Activated CD4-positive, alpha-beta T cell treated with anti-CD3 and anti-CD28 coated beads for 48 hours (primary cell): ENCODE data around the gene SLC9A1.

ENCODE experiments used
- DNase-seq: peaks from one replicate; pipeline ENCODE4 v3.0.0-alpha.2; 2020

The SLC9A1 gene

GRCh38 chr1:27101696-27102095, 53.2 kb downstream of the SLC9A1 start:
- no peak for DNase-seq

GRCh38 chr1:27101054-27101491, 53.9 kb downstream of the SLC9A1 start:
- DNase-seq: no peak

- no peak for DNase-seq
Measured at GRCh38 chr1:27100335-27101053, 54.4 kb downstream of the SLC9A1 start.

GRCh38 chr1:27099587-27100334, 55.2 kb downstream of the SLC9A1 start:
- DNase-seq: peak; percentile 68

GRCh38 chr1:27099135-27099586, 55.8 kb downstream of the SLC9A1 start:
- peak; percentile 32 for DNase-seq

- no peak for DNase-seq
Measured at GRCh38 chr1:27098431-27099134, 56.3 kb downstream of the SLC9A1 start.

- peak; percentile 86 for DNase-seq
Measured at GRCh38 chr1:27097484-27097917, 57.4 kb downstream of the SLC9A1 start.

- DNase-seq: no peak
Measured at GRCh38 chr1:27095576-27095975, 59.3 kb downstream of the SLC9A1 start.

- no peak for DNase-seq
Measured at GRCh38 chr1:27092888-27093287, 62.0 kb downstream of the SLC9A1 start.

- no peak for DNase-seq
Measured at GRCh38 chr1:27090911-27091310, 64.0 kb downstream of the SLC9A1 start.

GRCh38 chr1:27087371-27088220, 67.3 kb downstream of the SLC9A1 start:
- DNase-seq: no peak

- DNase-seq: no peak
Measured at GRCh38 chr1:27086628-27087027, 68.3 kb downstream of the SLC9A1 start.

GRCh38 chr1:27086026-27086425, 68.9 kb downstream of the SLC9A1 start:
- no peak for DNase-seq

GRCh38 chr1:27084107-27084506, 70.8 kb downstream of the SLC9A1 start:
- DNase-seq: no peak

GRCh38 chr1:27077968-27078367, 77.0 kb downstream of the SLC9A1 start:
- no peak for DNase-seq

GRCh38 chr1:27076803-27077202, 78.1 kb downstream of the SLC9A1 start:
- DNase-seq: no peak

- DNase-seq: no peak
Measured at GRCh38 chr1:27074175-27074780, 80.6 kb downstream of the SLC9A1 start.

- no peak for DNase-seq
Measured at GRCh38 chr1:27071049-27071416, 83.9 kb downstream of the SLC9A1 start.

- DNase-seq: no peak
Measured at GRCh38 chr1:27070390-27071048, 84.4 kb downstream of the SLC9A1 start.

- no peak for DNase-seq
Measured at GRCh38 chr1:27068922-27069321, 86.0 kb downstream of the SLC9A1 start.

- DNase-seq: no peak
Measured at GRCh38 chr1:27065999-27066630, 88.8 kb downstream of the SLC9A1 start.
